Spleen (tissue), 7 donors: ENCODE measurements around the gene EXTL1.

ENCODE experiments used
- POLR2A ChIP-seq, 3 donors: fragments of 450-650 bp; IDR thresholded peaks; one replicate each; pipeline ENCODE4 v1.5.1; 2017; ENCODE audit warnings: antibody characterized with exemption in 3 of 3, mild to moderate bottlenecking in 1 of 3
- TF ChIP-seq, protein P1 (sequence below), 11 experiments: fragments of 200-600 bp in 7 of 11; fragments of 450-650 bp in 4 of 11; sonication (generic) in 4 of 11; IDR thresholded peaks in 8 of 11; conservative IDR thresholded peaks in 3 of 11; 1 replicate in 7 of 11; 2 replicates in 4 of 11; pipeline versions ENCODE4 v1.4.0 to v1.8.0; 2016 to 2021; ENCODE audit warnings: antibody characterized with exemption in 11 of 11, inconsistent platforms in 4 of 11, mild to moderate bottlenecking in 1 of 11
- donor health status: DM: no; HTN: no; CAD: no; lungs with moderate emphysema.
- donor health status: DM: no; HTN: no; CAD: no.
- donor health status: DM: no; HTN: no; CAD: no.

DNA sequence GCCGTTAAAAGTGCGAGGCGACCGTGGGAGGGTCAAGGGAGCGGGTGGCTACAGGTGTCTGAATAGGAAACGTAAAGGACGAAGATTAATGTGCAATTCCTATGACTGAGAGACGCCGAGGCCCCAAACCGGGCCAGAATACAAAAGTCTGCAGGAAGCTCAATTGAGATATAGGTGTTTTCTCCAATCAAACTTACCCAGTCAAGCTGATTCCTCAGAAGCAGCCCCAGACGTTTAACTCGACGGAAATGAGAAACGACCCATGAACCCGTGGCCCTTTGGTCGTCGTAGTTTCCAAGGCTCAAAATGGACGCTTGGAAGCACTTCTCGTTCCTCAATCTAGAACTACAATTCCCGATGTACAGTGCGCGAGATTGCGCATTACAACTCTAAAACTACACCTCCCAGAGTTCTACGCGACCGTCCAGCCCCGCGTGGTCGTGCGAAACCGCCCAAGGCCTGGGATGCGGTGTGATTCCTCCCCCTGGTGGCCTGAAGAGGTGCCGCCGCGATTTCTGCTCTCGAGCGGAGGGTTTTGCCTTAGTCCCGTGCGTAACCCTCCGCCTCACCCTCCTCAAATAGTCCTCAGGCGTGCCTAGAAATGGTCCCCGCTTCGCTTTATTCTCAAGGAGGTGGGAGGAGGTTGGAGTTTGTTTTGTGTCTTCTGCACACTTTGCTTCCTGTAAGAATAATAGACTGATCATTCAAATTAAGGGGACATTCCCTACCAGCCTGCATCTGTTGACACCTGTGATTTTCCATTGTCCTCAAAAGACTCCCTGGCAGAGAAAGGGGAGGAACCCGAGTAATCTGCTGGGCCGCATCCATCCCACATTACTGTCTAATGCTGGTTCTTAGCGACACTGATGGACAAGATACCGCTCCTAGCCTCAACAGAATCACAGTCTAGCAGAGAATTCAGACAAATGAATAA, 23.5 kb upstream of the EXTL1 start, which contains the start of gene PAFAH2:
- TF ChIP-seq, protein P1, sequence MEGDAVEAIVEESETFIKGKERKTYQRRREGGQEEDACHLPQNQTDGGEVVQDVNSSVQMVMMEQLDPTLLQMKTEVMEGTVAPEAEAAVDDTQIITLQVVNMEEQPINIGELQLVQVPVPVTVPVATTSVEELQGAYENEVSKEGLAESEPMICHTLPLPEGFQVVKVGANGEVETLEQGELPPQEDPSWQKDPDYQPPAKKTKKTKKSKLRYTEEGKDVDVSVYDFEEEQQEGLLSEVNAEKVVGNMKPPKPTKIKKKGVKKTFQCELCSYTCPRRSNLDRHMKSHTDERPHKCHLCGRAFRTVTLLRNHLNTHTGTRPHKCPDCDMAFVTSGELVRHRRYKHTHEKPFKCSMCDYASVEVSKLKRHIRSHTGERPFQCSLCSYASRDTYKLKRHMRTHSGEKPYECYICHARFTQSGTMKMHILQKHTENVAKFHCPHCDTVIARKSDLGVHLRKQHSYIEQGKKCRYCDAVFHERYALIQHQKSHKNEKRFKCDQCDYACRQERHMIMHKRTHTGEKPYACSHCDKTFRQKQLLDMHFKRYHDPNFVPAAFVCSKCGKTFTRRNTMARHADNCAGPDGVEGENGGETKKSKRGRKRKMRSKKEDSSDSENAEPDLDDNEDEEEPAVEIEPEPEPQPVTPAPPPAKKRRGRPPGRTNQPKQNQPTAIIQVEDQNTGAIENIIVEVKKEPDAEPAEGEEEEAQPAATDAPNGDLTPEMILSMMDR (IDR thresholded peaks at IDR 0.05 in 8 of 11, conservative IDR thresholded peaks at IDR 0.05 in 3 of 11): peak; percentile 98 to 100 (median 100)
- TF ChIP-seq POLR2A (IDR thresholded peaks at IDR 0.05): peak in 2 of 3 donors; percentile 3 to 63
